Measurements from ENCODE around the gene AKT1. TPM values are rescaled to one million over a fixed set of nuclear protein-coding genes. Genes with fewer than 3 reads are reported as not detected.
"Not testable (repeated sequence)": the region's sequence is repeated elsewhere in the genome, so short reads cannot be mapped to it uniquely, and the experiment has no call there.

Gene AKT1
- total RNA-seq = 133 and 143 TPM in 2 replicates

GRCh38 chr14:104794993-104795780, at the start of gene AKT1:
Gene AKT1, minus strand, starts transcription at chr14:104795748. Its CDS starts 3,105 bp downstream, at chr14:104792643.
- Mint-ChIP-seq H3K27ac (peak within 1 kb of the TSS; percentile 72), H3K27me3 (peaks cover 1% of the 10 kb centered on the region), H3K4me3 (peak within 1 kb of the TSS; percentile 88), H3K9me3 (no peaks in the 10 kb centered on the region), H3K36me3 (ENCODE audit: low read depth) (peaks cover 17% of the 10 kb centered on the region), H3K4me1 (peaks cover 35% of the 10 kb centered on the region)
- intact Hi-C loops (cut with micrococcal nuclease) = no loop called here
- DNase-seq = peak; percentile 85

- no peak for DNase-seq
- Mint-ChIP-seq H3K36me3 (ENCODE audit: low read depth) (no peaks in the 10 kb centered on the region), H3K27me3 (peaks cover 51% of the 10 kb centered on the region), H3K9me3 (no peaks in the 10 kb centered on the region), H3K4me1 (no peaks in the 10 kb centered on the region), H3K27ac (no peak overlapping the region), H3K4me3 (no peak overlapping the region)
- intact Hi-C loops (cut with micrococcal nuclease) = no loop called here
Measured at GRCh38 chr14:104845033-104845666, 49.6 kb upstream of the AKT1 start.

- H3K27ac Mint-ChIP-seq = no peak overlapping the region
- no peaks in the 10 kb centered on the region for H3K4me1 Mint-ChIP-seq
- H3K27me3 Mint-ChIP-seq = peaks cover 51% of the 10 kb centered on the region
- DNase-seq = no peak
- no peak overlapping the region for H3K4me3 Mint-ChIP-seq
- intact Hi-C loops (cut with micrococcal nuclease) = no loop called here
- H3K36me3 Mint-ChIP-seq (ENCODE audit: low read depth) = no peaks in the 10 kb centered on the region
- no peaks in the 10 kb centered on the region for H3K9me3 Mint-ChIP-seq
Measured at GRCh38 chr14:104844306-104845032, 48.9 kb upstream of the AKT1 start.

- no peak overlapping the region for H3K27ac Mint-ChIP-seq
- no peak overlapping the region for H3K4me3 Mint-ChIP-seq
- H3K27me3 Mint-ChIP-seq = peaks cover 55% of the 10 kb centered on the region
- H3K9me3 Mint-ChIP-seq = no peaks in the 10 kb centered on the region
- no peak for DNase-seq
- H3K4me1 Mint-ChIP-seq = no peaks in the 10 kb centered on the region
- intact Hi-C loops (cut with micrococcal nuclease) = loop anchor here (2.0 kb wide), 1 partner anchor 21 kb away; the partner anchor contains the start of gene CEP170B
- no peaks in the 10 kb centered on the region for H3K36me3 Mint-ChIP-seq (ENCODE audit: low read depth)
Measured at GRCh38 chr14:104843442-104844305, 48.1 kb upstream of the AKT1 start.

GRCh38 chr14:104843006-104843405, 47.5 kb upstream of the AKT1 start:
- Mint-ChIP-seq H3K4me1 (no peaks in the 10 kb centered on the region), H3K9me3 (no peaks in the 10 kb centered on the region), H3K27ac (no peak overlapping the region), H3K27me3 (peaks cover 56% of the 10 kb centered on the region), H3K4me3 (no peak overlapping the region), H3K36me3 (ENCODE audit: low read depth) (no peaks in the 10 kb centered on the region)
- DNase-seq = no peak
- intact Hi-C loops (cut with micrococcal nuclease) = loop anchor here (2.0 kb wide), 1 partner anchor 22 kb away; the partner anchor contains the start of gene CEP170B

GRCh38 chr14:104841730-104842129, 46.2 kb upstream of the AKT1 start:
- no peak overlapping the region for H3K4me3 Mint-ChIP-seq
- H3K9me3 Mint-ChIP-seq = no peaks in the 10 kb centered on the region
- H3K27me3 Mint-ChIP-seq = peaks cover 61% of the 10 kb centered on the region
- DNase-seq = no peak
- intact Hi-C loops (cut with micrococcal nuclease) = loop anchor here (2.0 kb wide), 1 partner anchor 23 kb away; the partner anchor contains the start of gene CEP170B
- H3K36me3 Mint-ChIP-seq (ENCODE audit: low read depth) = no peaks in the 10 kb centered on the region
- no peaks in the 10 kb centered on the region for H3K4me1 Mint-ChIP-seq
- no peak overlapping the region for H3K27ac Mint-ChIP-seq

GRCh38 chr14:104836171-104836935, 40.8 kb upstream of the AKT1 start:
- H3K36me3 Mint-ChIP-seq (ENCODE audit: low read depth); H3K4me3 Mint-ChIP-seq; DNase-seq; H3K4me1 Mint-ChIP-seq; H3K9me3 Mint-ChIP-seq; H3K27ac Mint-ChIP-seq; intact Hi-C loops (cut with micrococcal nuclease): not testable (repeated sequence)
- peaks cover 25% of the 10 kb centered on the region for H3K27me3 Mint-ChIP-seq

- Mint-ChIP-seq H3K9me3 (no peaks in the 10 kb centered on the region), H3K36me3 (ENCODE audit: low read depth) (no peaks in the 10 kb centered on the region), H3K4me3 (no peak overlapping the region), H3K27ac (no peak overlapping the region), H3K27me3 (peaks cover 18% of the 10 kb centered on the region), H3K4me1 (peaks cover 8% of the 10 kb centered on the region)
- DNase-seq = peak; percentile 54
- intact Hi-C loops (cut with micrococcal nuclease) = no loop called here
Measured at GRCh38 chr14:104830781-104831180, 35.2 kb upstream of the AKT1 start.

GRCh38 chr14:104827177-104828055, 31.9 kb upstream of the AKT1 start:
- H3K4me3 Mint-ChIP-seq = peak overlapping the region; percentile 66
- peak; percentile 86 for DNase-seq
- H3K27ac Mint-ChIP-seq = no peak overlapping the region
- H3K9me3 Mint-ChIP-seq = peaks cover 15% of the 10 kb centered on the region
- intact Hi-C loops (cut with micrococcal nuclease) = loop anchor here (2.0 kb wide), 2 partner anchors 27 to 37 kb away; partner anchors contain the start of genes CEP170B and ZBTB42
- H3K27me3 Mint-ChIP-seq = peaks cover 32% of the 10 kb centered on the region
- peaks cover 11% of the 10 kb centered on the region for H3K4me1 Mint-ChIP-seq
- peaks cover 7% of the 10 kb centered on the region for H3K36me3 Mint-ChIP-seq (ENCODE audit: low read depth)

GRCh38 chr14:104826861-104827176, 31.3 kb upstream of the AKT1 start:
- peaks cover 15% of the 10 kb centered on the region for H3K9me3 Mint-ChIP-seq
- peaks cover 11% of the 10 kb centered on the region for H3K4me1 Mint-ChIP-seq
- no peak for DNase-seq
- intact Hi-C loops (cut with micrococcal nuclease) = loop anchor here (1.0 to 2.0 kb wide), 4 partner anchors 26 to 103 kb away; partner anchors contain the start of genes ADSS1, CEP170B and ZBTB42
- no peak overlapping the region for H3K27ac Mint-ChIP-seq
- H3K36me3 Mint-ChIP-seq (ENCODE audit: low read depth) = peaks cover 7% of the 10 kb centered on the region
- peak overlapping the region; percentile 66 for H3K4me3 Mint-ChIP-seq
- peaks cover 32% of the 10 kb centered on the region for H3K27me3 Mint-ChIP-seq

GRCh38 chr14:104826189-104826860, 30.8 kb upstream of the AKT1 start:
- H3K27ac Mint-ChIP-seq = no peak overlapping the region
- peak; percentile 99 for DNase-seq
- H3K4me1 Mint-ChIP-seq = peaks cover 11% of the 10 kb centered on the region
- H3K4me3 Mint-ChIP-seq = peak overlapping the region; percentile 90
- peaks cover 15% of the 10 kb centered on the region for H3K9me3 Mint-ChIP-seq
- intact Hi-C loops (cut with micrococcal nuclease) = loop anchor here (1.0 to 2.0 kb wide), 4 partner anchors 26 to 102 kb away; partner anchors contain the start of genes ADSS1, CEP170B and ZBTB42
- H3K27me3 Mint-ChIP-seq = peaks cover 32% of the 10 kb centered on the region
- peaks cover 7% of the 10 kb centered on the region for H3K36me3 Mint-ChIP-seq (ENCODE audit: low read depth)
